ENCODE data around the gene LRFN2. TPM values are rescaled to one million over a fixed set of nuclear protein-coding genes. Genes with fewer than 3 reads are reported as not detected.

The LRFN2 gene
- total RNA-seq, 2 donors from 2014 or later: 0.20 TPM; not detected in 1

DNA sequence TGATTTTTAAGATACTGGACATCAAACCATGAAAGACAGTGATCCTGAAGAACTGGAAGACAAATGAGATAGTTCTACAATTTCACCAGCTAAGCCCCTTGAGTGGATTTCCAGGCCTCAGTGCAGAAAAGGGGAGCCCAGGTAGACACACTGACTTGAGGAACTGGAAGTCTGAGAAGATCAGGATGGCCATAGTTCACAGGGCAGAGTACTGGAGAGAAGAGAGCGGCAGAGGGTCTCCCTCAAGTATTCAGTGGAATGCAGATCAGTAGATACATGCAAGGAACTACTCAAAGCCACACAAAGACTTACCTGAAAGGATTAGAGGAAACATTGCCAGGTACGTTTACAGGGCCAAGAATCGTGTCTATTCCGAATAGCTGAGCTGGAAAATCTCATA lies 224.3 kb downstream of the LRFN2 start:
- DNase-seq: no peak
- Mint-ChIP-seq H3K4me3 (no peak overlapping the region), H3K4me1 (no peaks in the 10 kb centered on the region), H3K27ac (no peak overlapping the region), H3K27me3 (peaks cover 29% of the 10 kb centered on the region), H3K36me3 (ENCODE audit: low read depth) (no peaks in the 10 kb centered on the region)
- H3K9me3 ChIP-seq (ENCODE audit: control insufficient read depth, low read length, poor library complexity, severe bottlenecking): peaks cover 3% of the 10 kb centered on the region
- no peak for ATAC-seq

DNA sequence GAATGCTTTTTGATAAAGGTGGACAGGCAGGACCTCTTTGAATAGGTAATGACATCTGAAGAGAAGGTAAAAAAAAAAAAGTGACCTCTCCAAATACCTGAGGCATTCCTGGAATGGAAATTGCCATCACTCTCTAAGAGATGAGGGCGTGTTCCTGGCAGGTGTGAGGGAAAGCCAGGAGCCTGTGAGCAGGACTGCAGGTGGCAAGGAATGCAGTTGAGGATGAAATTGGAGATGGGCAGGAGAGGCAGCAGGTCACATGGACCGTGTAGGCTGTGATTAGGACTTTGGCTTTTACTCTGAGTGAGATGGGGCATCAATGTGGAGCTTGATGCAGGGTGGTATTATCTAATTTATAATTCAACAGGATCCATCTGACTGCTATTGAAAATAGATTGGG lies 227.4 kb downstream of the LRFN2 start:
- peaks cover 39% of the 10 kb centered on the region for H3K27me3 Mint-ChIP-seq
- no peak overlapping the region for H3K27ac Mint-ChIP-seq
- no peaks in the 10 kb centered on the region for H3K36me3 Mint-ChIP-seq (ENCODE audit: low read depth)
- H3K9me3 ChIP-seq (ENCODE audit: control insufficient read depth, low read length, poor library complexity, severe bottlenecking): no peaks in the 10 kb centered on the region
- H3K4me3 Mint-ChIP-seq: no peak overlapping the region
- H3K4me1 Mint-ChIP-seq: no peaks in the 10 kb centered on the region
- ATAC-seq: no peak
- no peak for DNase-seq

DNA sequence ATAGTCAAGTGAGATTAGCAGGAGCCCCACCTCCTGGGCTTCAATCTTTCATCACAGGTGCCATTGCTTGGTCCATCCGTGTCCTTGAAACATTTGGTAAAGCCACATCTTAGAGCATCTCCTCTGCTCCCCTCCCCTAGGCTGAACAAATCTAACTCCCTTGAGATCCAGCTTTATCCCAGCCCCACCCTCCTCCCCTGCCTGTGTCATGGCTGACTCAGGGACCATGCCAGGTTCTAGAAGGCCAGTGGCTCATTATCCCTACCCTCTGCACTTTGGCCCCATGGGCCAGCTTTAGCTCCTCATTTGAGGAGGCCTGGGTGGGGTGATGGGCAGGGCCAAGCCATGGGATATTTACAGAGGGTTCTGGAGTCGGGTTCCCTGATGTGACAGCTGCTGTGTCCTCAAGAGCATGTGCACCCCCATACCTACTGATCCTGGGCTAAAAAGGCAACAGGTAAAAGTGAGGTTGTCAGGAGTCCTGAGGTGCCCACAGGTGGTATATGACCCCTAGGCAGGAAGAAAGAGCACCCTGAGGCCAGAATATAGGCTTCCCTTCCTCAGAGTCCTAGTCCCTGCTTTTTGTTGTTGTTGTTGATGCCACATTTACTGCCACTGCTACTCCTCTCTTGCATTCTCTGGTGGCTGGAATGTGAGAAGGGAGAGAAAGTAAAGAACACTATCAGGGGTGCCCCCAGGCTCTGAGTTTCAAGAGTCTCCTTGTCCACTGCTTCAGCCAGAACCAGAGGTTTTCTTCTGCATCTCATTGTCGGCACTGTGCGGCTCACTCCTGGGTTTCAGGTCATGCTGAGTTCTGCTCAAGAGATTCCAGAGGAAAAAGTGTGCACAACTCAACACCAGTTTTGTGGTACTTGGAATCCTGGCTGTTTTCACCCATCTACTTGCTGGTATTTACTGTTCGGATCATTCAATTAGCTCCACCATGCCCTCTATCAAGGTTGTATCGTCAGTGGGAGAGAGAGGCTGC lies 228.4 kb downstream of the LRFN2 start:
- no peaks in the 10 kb centered on the region for H3K9me3 ChIP-seq (ENCODE audit: control insufficient read depth, low read length, poor library complexity, severe bottlenecking)
- Mint-ChIP-seq H3K36me3 (ENCODE audit: low read depth) (no peaks in the 10 kb centered on the region), H3K4me3 (no peak overlapping the region), H3K27me3 (peaks cover 39% of the 10 kb centered on the region), H3K4me1 (no peaks in the 10 kb centered on the region), H3K27ac (no peak overlapping the region)
- DNase-seq: no peak
- ATAC-seq: no peak

DNA sequence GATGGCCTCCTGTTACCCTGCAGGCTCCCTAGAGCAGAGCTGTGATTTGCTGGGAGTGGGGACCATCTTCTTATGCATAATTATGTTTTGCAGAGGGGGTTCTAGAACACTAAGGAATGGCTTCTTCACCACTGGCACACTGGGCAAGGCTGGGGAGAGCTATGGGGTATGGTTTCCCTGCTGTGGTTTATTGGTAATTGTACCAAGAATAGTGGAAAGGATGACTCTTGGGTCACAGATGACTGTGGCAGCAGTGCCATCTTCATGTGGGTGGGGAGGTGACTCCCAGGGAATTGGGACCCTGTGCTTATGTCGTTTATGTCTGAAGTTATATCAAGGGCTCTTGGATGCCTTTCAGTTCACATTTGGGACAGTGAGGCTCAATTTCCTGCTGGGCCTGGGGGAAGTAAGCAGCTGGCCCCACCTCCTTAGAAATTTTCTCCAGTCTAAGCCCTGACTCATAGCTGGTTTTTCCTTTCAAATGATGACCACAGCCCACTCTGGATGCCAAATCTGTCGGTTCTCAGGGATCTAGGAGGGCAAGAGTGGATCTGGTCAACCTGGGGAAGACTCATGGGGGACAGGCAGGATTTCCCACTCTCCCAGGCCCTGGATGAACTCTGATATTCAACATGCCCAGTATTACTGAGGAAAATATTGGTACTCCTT lies 230.8 kb downstream of the LRFN2 start:
- no peaks in the 10 kb centered on the region for H3K4me1 Mint-ChIP-seq
- ATAC-seq (no peak), DNase-seq (no peak)
- H3K9me3 ChIP-seq (ENCODE audit: control insufficient read depth, low read length, poor library complexity, severe bottlenecking): no peaks in the 10 kb centered on the region
- H3K27ac Mint-ChIP-seq: no peak overlapping the region
- no peaks in the 10 kb centered on the region for H3K36me3 Mint-ChIP-seq (ENCODE audit: low read depth)
- no peak overlapping the region for H3K4me3 Mint-ChIP-seq
- peaks cover 30% of the 10 kb centered on the region for H3K27me3 Mint-ChIP-seq

DNA sequence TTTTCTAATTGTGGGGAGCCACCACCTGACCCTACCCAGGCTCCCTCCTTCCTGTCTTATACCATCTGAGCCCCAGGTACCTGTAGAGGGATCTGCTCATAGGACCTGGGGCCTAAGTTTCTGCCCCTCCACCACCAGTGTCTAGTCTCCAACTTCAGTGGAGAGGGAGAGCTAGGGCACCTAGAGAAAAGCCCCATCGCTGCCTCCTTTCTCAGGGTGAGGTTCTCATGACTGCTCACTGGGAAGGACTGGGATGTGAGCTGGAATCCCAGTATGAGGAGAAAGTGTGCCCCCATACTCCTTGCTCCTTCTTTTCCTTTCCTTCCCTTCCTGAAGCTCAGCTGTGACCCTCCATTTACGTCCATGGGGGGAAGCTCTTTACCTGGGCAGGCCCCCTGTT lies 231.6 kb downstream of the LRFN2 start:
- H3K9me3 ChIP-seq (ENCODE audit: control insufficient read depth, low read length, poor library complexity, severe bottlenecking): no peaks in the 10 kb centered on the region
- no peak for DNase-seq
- Mint-ChIP-seq H3K4me3 (no peak overlapping the region), H3K27me3 (peaks cover 24% of the 10 kb centered on the region), H3K36me3 (ENCODE audit: low read depth) (no peaks in the 10 kb centered on the region), H3K4me1 (no peaks in the 10 kb centered on the region), H3K27ac (no peak overlapping the region)
- ATAC-seq: no peak

DNA sequence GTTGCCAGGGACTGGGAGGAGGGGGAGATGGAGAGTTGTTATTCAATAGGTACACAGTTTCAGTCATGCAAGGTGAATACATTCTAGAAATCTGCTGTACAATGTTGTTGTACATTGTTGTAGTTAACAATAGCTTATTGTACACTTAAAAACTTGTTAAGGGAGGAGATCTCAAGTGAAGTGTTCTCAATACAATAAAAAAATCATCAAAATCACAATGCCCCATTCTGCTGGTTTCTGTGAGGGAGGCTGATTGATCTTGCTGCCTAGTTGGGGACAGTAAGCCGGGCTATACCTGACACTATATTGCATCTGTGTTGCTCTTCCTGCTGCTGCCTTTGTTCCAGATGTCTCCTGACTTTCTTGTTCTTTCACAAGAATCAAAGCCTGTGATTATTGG lies 232.1 kb downstream of the LRFN2 start:
- Mint-ChIP-seq H3K4me3 (no peak overlapping the region), H3K27me3 (peaks cover 19% of the 10 kb centered on the region), H3K4me1 (no peaks in the 10 kb centered on the region), H3K36me3 (ENCODE audit: low read depth) (no peaks in the 10 kb centered on the region), H3K27ac (no peak overlapping the region)
- ATAC-seq (no peak), DNase-seq (no peak)
- no peaks in the 10 kb centered on the region for H3K9me3 ChIP-seq (ENCODE audit: control insufficient read depth, low read length, poor library complexity, severe bottlenecking)

DNA sequence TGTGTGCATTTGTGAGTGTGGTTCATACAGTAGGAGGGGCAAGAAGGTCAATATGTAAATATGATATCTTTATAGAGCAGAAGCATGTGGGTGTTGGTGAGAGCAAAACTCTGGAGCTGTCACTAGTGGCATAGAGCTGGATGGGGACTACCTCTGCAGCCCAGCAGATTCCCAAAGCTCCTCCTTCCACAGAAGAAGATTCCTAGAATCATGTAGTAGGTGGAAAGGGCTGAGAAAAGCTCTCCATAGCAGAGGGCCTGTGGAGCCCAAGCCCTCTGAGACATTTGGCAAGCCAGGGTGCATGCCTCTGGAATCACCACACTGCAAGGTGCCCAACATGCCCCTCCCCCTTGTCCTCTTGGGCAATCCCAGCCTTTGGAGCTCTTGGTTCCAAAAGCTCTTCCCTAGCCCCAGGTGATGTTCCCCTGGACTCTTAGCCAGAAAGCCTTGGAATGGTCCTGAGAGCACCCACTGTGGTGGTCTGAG lies 233.2 kb downstream of the LRFN2 start:
- no peaks in the 10 kb centered on the region for H3K36me3 Mint-ChIP-seq (ENCODE audit: low read depth)
- peaks cover 11% of the 10 kb centered on the region for H3K27me3 Mint-ChIP-seq
- no peak for DNase-seq
- no peaks in the 10 kb centered on the region for H3K9me3 ChIP-seq (ENCODE audit: control insufficient read depth, low read length, poor library complexity, severe bottlenecking)
- no peak overlapping the region for H3K4me3 Mint-ChIP-seq
- no peak for ATAC-seq
- no peaks in the 10 kb centered on the region for H3K4me1 Mint-ChIP-seq
- no peak overlapping the region for H3K27ac Mint-ChIP-seq

DNA sequence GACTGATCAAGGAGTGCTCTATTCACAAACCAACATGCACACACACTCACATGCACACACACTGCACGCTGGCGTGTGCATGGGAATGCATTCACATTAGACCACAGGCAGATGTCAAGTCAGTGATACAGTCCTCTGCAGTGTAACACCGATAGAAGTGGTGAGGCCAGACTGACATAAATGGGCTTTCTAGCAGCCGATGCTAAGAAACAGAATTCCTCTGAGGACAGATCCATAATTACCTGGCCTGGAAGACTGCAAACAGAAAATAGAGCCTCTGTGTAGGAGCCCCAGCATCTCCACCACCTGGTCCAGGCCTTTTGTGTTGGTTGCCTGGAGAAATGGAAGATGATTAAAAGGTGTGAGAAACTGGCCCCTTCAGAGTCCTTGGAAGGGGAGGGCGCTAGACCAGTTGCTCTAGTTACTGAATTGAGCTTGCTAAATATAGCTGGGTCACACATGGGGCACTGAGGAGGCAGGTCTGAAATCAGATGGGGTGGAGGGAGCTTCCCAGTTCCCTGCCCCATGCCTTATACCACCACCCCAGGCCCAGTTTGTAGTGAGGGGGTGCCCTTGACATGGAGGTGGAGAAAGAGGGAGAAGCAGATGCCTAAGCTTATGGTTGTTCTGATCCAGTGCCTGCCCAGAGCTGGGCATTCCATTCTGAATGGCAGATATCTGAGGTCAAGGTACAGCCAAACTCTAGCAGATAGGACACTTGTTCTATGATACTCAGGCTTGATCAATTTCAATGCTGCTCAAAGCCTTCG lies 233.8 kb downstream of the LRFN2 start:
- H3K27me3 Mint-ChIP-seq: peaks cover 10% of the 10 kb centered on the region
- H3K36me3 Mint-ChIP-seq (ENCODE audit: low read depth): no peaks in the 10 kb centered on the region
- H3K4me1 Mint-ChIP-seq: no peaks in the 10 kb centered on the region
- H3K4me3 Mint-ChIP-seq: no peak overlapping the region
- ATAC-seq (no peak), DNase-seq (no peak)
- no peaks in the 10 kb centered on the region for H3K9me3 ChIP-seq (ENCODE audit: control insufficient read depth, low read length, poor library complexity, severe bottlenecking)
- no peak overlapping the region for H3K27ac Mint-ChIP-seq

DNA sequence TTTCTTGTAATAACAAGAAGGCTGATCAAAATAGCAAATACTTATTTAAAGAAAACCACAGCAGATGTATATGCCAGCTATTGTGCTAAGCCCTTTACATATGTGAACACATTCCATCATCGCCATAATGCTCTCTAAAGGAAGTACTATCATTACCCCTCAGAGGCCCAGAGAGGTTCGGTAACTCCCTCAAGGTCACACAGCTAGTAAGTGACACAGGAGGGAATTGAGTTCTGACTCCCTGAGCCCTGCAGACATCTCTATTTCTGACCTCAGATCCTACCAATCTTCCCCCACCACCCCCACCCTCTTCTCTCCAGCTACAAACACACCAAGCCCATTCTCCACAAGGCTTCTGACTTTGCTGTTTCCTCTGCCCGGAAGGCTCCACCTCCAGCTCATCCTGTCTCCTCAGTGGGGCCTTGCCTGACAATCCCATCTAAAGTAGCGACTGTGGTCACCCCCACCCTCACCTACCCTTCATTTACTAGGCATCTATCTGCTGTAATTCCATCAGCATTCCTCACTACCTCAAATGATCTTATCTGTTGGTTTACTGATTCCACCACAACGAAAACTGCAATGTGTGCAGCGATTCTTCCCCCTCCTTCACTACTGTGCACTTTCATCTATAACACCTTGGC lies 234.5 kb downstream of the LRFN2 start:
- no peaks in the 10 kb centered on the region for H3K36me3 Mint-ChIP-seq (ENCODE audit: low read depth)
- ATAC-seq (no peak), DNase-seq (no peak)
- no peak overlapping the region for H3K4me3 Mint-ChIP-seq
- H3K9me3 ChIP-seq (ENCODE audit: control insufficient read depth, low read length, poor library complexity, severe bottlenecking): no peaks in the 10 kb centered on the region
- H3K4me1 Mint-ChIP-seq: no peaks in the 10 kb centered on the region
- peaks cover 9% of the 10 kb centered on the region for H3K27me3 Mint-ChIP-seq
- no peak overlapping the region for H3K27ac Mint-ChIP-seq

DNA sequence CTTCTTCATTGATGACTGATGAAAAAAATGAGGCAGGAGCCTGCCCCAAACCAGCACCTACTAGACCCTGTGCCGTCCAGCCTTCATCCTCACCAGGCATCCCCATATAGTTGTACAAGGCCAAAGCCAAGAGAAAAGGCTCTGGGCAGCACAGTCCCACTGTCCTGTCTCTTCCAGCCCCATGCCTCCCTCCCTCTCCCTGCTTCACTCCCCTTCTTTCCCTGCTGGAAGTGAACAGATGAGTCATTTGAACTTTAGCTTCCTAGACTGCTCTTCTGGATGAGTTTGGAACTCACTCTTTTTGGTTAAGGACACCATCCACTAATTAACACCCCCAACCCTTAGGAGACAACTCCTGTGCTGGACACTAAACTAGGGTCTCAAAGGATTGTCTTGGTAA lies 235.2 kb downstream of the LRFN2 start:
- Mint-ChIP-seq H3K4me1 (no peaks in the 10 kb centered on the region), H3K27ac (no peak overlapping the region)
- ATAC-seq: no peak

DNA sequence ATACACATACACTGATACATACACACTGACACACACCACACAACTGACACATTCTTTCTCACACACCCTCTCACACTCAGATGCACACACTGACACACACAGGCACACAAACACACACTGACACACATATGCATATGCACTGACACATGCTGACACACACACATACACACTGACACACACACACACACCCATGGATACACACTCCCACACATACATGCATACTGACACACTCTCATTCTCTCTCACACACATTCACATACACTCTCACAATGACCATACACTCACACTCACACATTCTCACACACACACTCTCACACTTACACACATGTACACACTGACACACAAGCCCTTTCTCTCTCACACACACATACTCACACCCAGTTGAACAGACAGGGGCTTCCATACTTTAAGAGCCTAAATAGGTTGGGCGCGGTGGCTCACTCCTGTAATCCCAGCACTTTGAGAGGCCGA lies 236.4 kb downstream of the LRFN2 start:
- DNase-seq (no peak), ATAC-seq (no peak)
- no peaks in the 10 kb centered on the region for H3K9me3 ChIP-seq (ENCODE audit: control insufficient read depth, low read length, poor library complexity, severe bottlenecking)
- no peaks in the 10 kb centered on the region for H3K4me1 Mint-ChIP-seq
- no peak overlapping the region for H3K4me3 Mint-ChIP-seq
- H3K36me3 Mint-ChIP-seq (ENCODE audit: low read depth): no peaks in the 10 kb centered on the region
- no peaks in the 10 kb centered on the region for H3K27me3 Mint-ChIP-seq
- H3K27ac Mint-ChIP-seq: no peak overlapping the region

More for the DNA sequence above, 235.2 kb downstream of the LRFN2 start:
- Mint-ChIP-seq H3K27me3 (peaks cover 2% of the 10 kb centered on the region), H3K36me3 (ENCODE audit: low read depth) (no peaks in the 10 kb centered on the region), H3K4me3 (no peak overlapping the region)
- H3K9me3 ChIP-seq (ENCODE audit: control insufficient read depth, low read length, poor library complexity, severe bottlenecking): no peaks in the 10 kb centered on the region
- DNase-seq: no peak

DNA sequence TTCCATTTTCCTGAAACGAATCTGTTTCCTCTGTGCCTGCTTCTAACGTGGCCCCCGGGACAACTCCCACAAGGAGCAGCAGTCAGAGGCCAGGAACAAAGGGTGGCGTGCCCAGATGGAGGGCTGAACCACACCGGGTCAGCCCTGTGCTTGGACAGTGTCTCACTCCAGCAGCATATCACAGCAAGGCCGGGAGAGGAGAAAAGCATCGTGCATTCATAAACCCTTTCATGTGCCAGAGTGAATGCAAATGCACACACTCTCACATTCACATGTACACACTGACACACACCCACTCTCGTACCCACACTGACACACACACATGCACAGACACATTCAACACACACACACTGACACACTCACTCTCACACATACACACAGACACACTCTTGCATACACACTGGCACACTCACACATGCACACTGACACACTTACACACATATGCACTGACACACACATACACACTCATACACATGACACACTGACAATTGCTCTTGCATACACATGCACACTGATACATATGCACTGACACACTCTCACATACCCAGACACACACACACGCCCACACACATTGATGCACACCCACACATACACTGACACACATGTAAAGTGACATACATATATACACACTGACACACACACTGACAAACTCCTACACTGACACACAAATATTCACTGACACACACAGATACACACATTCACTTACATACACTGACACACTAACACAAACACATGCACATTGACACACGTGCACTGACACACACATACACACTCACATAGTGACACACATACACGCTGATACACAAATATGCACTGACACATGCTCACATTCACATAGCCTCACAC lies 237.0 kb downstream of the LRFN2 start:
- H3K4me3 Mint-ChIP-seq: no peak overlapping the region
- no peaks in the 10 kb centered on the region for H3K36me3 Mint-ChIP-seq (ENCODE audit: low read depth)
- DNase-seq (no peak), ATAC-seq (no peak)
- no peaks in the 10 kb centered on the region for H3K9me3 ChIP-seq (ENCODE audit: control insufficient read depth, low read length, poor library complexity, severe bottlenecking)
- H3K27me3 Mint-ChIP-seq: no peaks in the 10 kb centered on the region
- H3K27ac Mint-ChIP-seq: no peak overlapping the region
- no peaks in the 10 kb centered on the region for H3K4me1 Mint-ChIP-seq

Measured in T-helper 17 cell (primary cell).